HUES6 (cell line): ENCODE measurements around the gene DUS1L.

Source experiments
- H3K27ac ChIP-seq: 2 replicates; pipeline ENCODE4 v1.7.0; 2013; ENCODE audit warnings: low read depth, mild to moderate bottlenecking, low read length, inconsistent platforms
- H3K27me3 ChIP-seq: 2 replicates; pipeline ENCODE4 v1.6.1; 2013; ENCODE audit warnings: low read length; ENCODE audit not compliant: control insufficient read depth, insufficient read depth
- H3K36me3 ChIP-seq: 2 replicates; pipeline ENCODE4 v1.6.1; 2013; ENCODE audit warnings: low read length; ENCODE audit not compliant: control insufficient read depth, insufficient read depth
- H3K4me1 ChIP-seq: 2 replicates; pipeline ENCODE4 v1.6.1; 2013; ENCODE audit warnings: low read length; ENCODE audit not compliant: control insufficient read depth, insufficient read depth
- H3K4me3 ChIP-seq: 2 replicates; pipeline ENCODE4 v1.5.1; 2013; ENCODE audit warnings: low read depth, low read length
- H3K9ac ChIP-seq: one replicate; pipeline ENCODE4 v1.6.1; 2013; ENCODE audit warnings: mild to moderate bottlenecking, low read length
- H3K9me3 ChIP-seq: 2 replicates; pipeline ENCODE4 v1.6.1; 2013; ENCODE audit warnings: low read depth, low read length; ENCODE audit not compliant: control insufficient read depth, insufficient read depth

Gene DUS1L

GRCh38 chr17:82065193-82065637, 389 bp downstream of the DUS1L start:
- Histone ChIP-seq H3K27ac (0 out of 2 replicates have a peak overlapping the region, but pooled peaks have one; percentile 19), H3K4me1 (0 out of 2 replicates have a peak, but pooled peaks cover 4% of the 10 kb centered on the region), H3K36me3 (peaks cover 35% of the 10 kb centered on the region), H3K27me3 (no peaks in the 10 kb centered on the region; the same call in 1 of the 2 replicates), H3K9ac (peak overlapping the region; percentile 84), H3K9me3 (no peaks in the 10 kb centered on the region), H3K4me3 (peak overlapping the region; percentile 85)

GRCh38 chr17:82064433-82065192, 991 bp downstream of the DUS1L start:
- H3K9ac ChIP-seq, result peak overlapping the region; percentile 84
- peak overlapping the region; percentile 85 for H3K4me3 ChIP-seq
- H3K27ac ChIP-seq, result 0 out of 2 replicates have a peak overlapping the region, but pooled peaks have one; percentile 19
- 0 out of 2 replicates have a peak, but pooled peaks cover 4% of the 10 kb centered on the region for H3K4me1 ChIP-seq
- no peaks in the 10 kb centered on the region for H3K27me3 ChIP-seq
- peaks cover 40% of the 10 kb centered on the region for H3K36me3 ChIP-seq
- H3K9me3 ChIP-seq, result no peaks in the 10 kb centered on the region

GRCh38 chr17:82063424-82064415, 1.9 kb downstream of the DUS1L start:
- Histone ChIP-seq H3K36me3 (peaks cover 49% of the 10 kb centered on the region), H3K27ac (no peak overlapping the region)

GRCh38 chr17:82062984-82063368, 2.6 kb downstream of the DUS1L start:
- Histone ChIP-seq H3K9ac (no peak overlapping the region), H3K4me1 (0 out of 2 replicates have a peak, but pooled peaks cover 4% of the 10 kb centered on the region), H3K27me3 (no peaks in the 10 kb centered on the region), H3K36me3 (peaks cover 57% of the 10 kb centered on the region), H3K4me3 (no peak overlapping the region), H3K9me3 (no peaks in the 10 kb centered on the region), H3K27ac (no peak overlapping the region)

More at GRCh38 chr17:82063424-82064415, 1.9 kb downstream of the DUS1L start:
- peak overlapping the region; percentile 85 for H3K4me3 ChIP-seq
- H3K9ac ChIP-seq, result no peak overlapping the region
- H3K4me1 ChIP-seq, result 0 out of 2 replicates have a peak, but pooled peaks cover 4% of the 10 kb centered on the region
- H3K9me3 ChIP-seq, result no peaks in the 10 kb centered on the region
- no peaks in the 10 kb centered on the region for H3K27me3 ChIP-seq

GRCh38 chr17:82062076-82062983, 3.3 kb downstream of the DUS1L start:
- Histone ChIP-seq H3K36me3 (peaks cover 63% of the 10 kb centered on the region), H3K27ac (no peak overlapping the region), H3K4me3 (no peak overlapping the region), H3K4me1 (0 out of 2 replicates have a peak, but pooled peaks cover 4% of the 10 kb centered on the region), H3K9me3 (no peaks in the 10 kb centered on the region), H3K27me3 (no peaks in the 10 kb centered on the region), H3K9ac (no peak overlapping the region)

GRCh38 chr17:82061047-82061925, 4.3 kb downstream of the DUS1L start:
- Histone ChIP-seq H3K36me3 (peaks cover 73% of the 10 kb centered on the region), H3K27me3 (no peaks in the 10 kb centered on the region), H3K4me1 (0 out of 2 replicates have a peak, but pooled peaks cover 4% of the 10 kb centered on the region), H3K4me3 (no peak overlapping the region), H3K9me3 (no peaks in the 10 kb centered on the region), H3K27ac (no peak overlapping the region), H3K9ac (no peak overlapping the region)

GRCh38 chr17:82060614-82061013, 5.0 kb downstream of the DUS1L start:
- no peaks in the 10 kb centered on the region for H3K9me3 ChIP-seq
- H3K27me3 ChIP-seq, result no peaks in the 10 kb centered on the region
- H3K9ac ChIP-seq, result no peak overlapping the region
- no peak overlapping the region for H3K27ac ChIP-seq
- no peak overlapping the region for H3K4me3 ChIP-seq
- peaks cover 80% of the 10 kb centered on the region for H3K36me3 ChIP-seq
- 0 out of 2 replicates have a peak, but pooled peaks cover 4% of the 10 kb centered on the region for H3K4me1 ChIP-seq

- no peaks in the 10 kb centered on the region for H3K9me3 ChIP-seq
- H3K36me3 ChIP-seq, result peaks cover 85% of the 10 kb centered on the region
- no peak overlapping the region for H3K9ac ChIP-seq
- H3K4me1 ChIP-seq, result 0 out of 2 replicates have a peak, but pooled peaks cover 4% of the 10 kb centered on the region
- no peaks in the 10 kb centered on the region for H3K27me3 ChIP-seq
- H3K27ac ChIP-seq, result no peak overlapping the region
- no peak overlapping the region for H3K4me3 ChIP-seq
Measured at GRCh38 chr17:82060001-82060380, 5.6 kb downstream of the DUS1L start.

- Histone ChIP-seq H3K9ac (no peak overlapping the region), H3K27ac (no peak overlapping the region), H3K9me3 (no peaks in the 10 kb centered on the region), H3K36me3 (peaks cover 91% of the 10 kb centered on the region), H3K27me3 (no peaks in the 10 kb centered on the region), H3K4me1 (0 out of 2 replicates have a peak, but pooled peaks cover 3% of the 10 kb centered on the region), H3K4me3 (no peak overlapping the region)
Measured at GRCh38 chr17:82059272-82060000, 6.2 kb downstream of the DUS1L start.
